Bronchial epithelial cell (primary cell): Measurements from ENCODE around the gene PLEKHG2. TPM values are rescaled to one million over a fixed set of nuclear protein-coding genes. Genes with fewer than 3 reads are reported as not detected.

Experiments used
- DNase-seq: peaks from one replicate; pipeline ENCODE4 v3.0.0-alpha.2; 2010; ENCODE audit warnings: low read depth
- FAIRE-seq: peaks from 2 replicates; lab custom pipeline; 2011; peaks lifted over from hg19 to GRCh38; lab: Jason Lieb, UNC
- H3K27me3 ChIP-seq: 2 replicates; pipeline ENCODE4 v1.5.1; 2011; ENCODE audit warnings: low read length; ENCODE audit not compliant: control insufficient read depth, insufficient read depth
- H3K36me3 ChIP-seq: 2 replicates; pipeline ENCODE4 v1.5.1; 2011; ENCODE audit warnings: low read length; ENCODE audit not compliant: control insufficient read depth, insufficient read depth
- H3K4me3 ChIP-seq: 2 replicates; pipeline ENCODE4 v1.5.1; 2011; ENCODE audit warnings: mild to moderate bottlenecking, low read depth, low read length, control low read depth
- total RNA-seq: library from RNA; depleted of rRNA; stranded (reverse); fragments of >200 nt; gene quantifications from 2 replicates; pipeline ENCODE4 v1.2.1, GENCODE V29; 2014
- TF ChIP-seq, protein P1 (sequence below): IDR thresholded peaks from 2 replicates; pipeline ENCODE4 v1.5.1; 2011; ENCODE audit warnings: mild to moderate bottlenecking, moderate library complexity, low read length, control low read depth, inconsistent platforms; ENCODE audit not compliant: insufficient read depth, severe bottlenecking

Gene PLEKHG2
- total RNA-seq, 1 donor from 2014 or later, result 5.3 TPM

DNA sequence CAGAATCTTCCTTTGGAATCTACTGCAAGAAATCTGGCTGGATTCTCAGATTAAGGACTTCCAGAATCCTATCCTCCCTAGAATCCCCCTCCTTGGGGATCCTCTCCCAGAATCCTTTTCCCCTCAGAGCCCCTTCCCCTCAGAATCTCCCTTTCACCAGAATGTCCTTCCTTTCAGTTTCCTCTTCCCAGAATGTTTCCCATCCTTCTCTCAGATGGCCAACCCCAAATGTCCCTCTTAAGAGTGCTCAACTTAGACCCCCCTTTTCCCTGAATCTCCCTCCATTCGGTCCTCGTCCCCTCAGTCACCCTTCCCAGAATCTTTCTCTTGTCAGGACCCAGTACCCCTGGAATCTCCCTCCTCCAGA lies 23.9 kb downstream of the PLEKHG2 start:
- no peak for DNase-seq
- Histone ChIP-seq H3K4me3 (peak overlapping the region; percentile 96), H3K36me3 (peaks cover 19% of the 10 kb centered on the region), H3K27me3 (no peaks in the 10 kb centered on the region)
- TF ChIP-seq, protein P1, sequence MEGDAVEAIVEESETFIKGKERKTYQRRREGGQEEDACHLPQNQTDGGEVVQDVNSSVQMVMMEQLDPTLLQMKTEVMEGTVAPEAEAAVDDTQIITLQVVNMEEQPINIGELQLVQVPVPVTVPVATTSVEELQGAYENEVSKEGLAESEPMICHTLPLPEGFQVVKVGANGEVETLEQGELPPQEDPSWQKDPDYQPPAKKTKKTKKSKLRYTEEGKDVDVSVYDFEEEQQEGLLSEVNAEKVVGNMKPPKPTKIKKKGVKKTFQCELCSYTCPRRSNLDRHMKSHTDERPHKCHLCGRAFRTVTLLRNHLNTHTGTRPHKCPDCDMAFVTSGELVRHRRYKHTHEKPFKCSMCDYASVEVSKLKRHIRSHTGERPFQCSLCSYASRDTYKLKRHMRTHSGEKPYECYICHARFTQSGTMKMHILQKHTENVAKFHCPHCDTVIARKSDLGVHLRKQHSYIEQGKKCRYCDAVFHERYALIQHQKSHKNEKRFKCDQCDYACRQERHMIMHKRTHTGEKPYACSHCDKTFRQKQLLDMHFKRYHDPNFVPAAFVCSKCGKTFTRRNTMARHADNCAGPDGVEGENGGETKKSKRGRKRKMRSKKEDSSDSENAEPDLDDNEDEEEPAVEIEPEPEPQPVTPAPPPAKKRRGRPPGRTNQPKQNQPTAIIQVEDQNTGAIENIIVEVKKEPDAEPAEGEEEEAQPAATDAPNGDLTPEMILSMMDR, result no peak
- FAIRE-seq, result no peak

DNA sequence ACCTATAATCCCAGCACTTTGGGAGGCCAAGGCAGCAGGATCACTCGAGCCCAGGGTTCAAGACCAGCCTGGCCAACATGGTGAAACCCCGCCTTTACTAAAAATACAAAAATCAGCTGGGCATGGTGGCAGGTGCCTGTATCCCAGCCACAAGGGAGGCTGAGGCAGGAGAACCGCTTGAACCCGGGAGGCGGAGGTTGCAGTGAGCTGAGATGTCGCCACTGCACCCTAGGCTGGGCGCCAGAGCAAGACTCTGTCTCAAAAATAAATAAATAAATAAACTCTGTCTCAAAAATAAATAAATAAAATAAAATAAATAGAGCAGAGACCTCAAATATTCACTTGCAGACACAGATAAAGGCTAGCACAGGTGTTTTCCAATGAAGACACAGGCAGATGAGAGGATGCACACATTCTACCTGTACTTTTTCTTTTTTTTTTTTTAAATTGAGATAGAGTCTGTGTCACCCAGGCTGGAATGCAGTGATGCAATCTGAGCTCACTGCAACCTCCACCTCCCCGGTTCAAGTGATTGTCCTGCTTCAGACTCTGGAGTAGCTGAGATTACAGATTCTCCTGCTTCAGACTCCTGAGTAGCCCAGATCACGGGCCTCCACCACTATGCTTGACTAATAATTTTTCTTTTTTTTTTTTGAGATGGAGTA lies 25.9 kb downstream of the PLEKHG2 start:
- H3K36me3 ChIP-seq, result peaks cover 13% of the 10 kb centered on the region
- TF ChIP-seq, protein P1, result no peak
- H3K4me3 ChIP-seq, result no peak overlapping the region
- peak; percentile 72 for DNase-seq
- no peaks in the 10 kb centered on the region for H3K27me3 ChIP-seq
- no peak for FAIRE-seq

GRCh38 chr19:39444598-39445195 lies 32.2 kb downstream of the PLEKHG2 start:
- Histone ChIP-seq H3K36me3 (no peaks in the 10 kb centered on the region), H3K4me3 (peak overlapping the region; percentile 93), H3K27me3 (no peaks in the 10 kb centered on the region)
- DNase-seq (no peak), FAIRE-seq (no peak)
- TF ChIP-seq, protein P1, result no peak

GRCh38 chr19:39445196-39446111 lies 33.0 kb downstream of the PLEKHG2 start, which contains the start of gene SUPT5H:
Gene SUPT5H, plus strand, starts transcription at chr19:39445582. Its CDS starts 309 bp downstream, at chr19:39445891.
- FAIRE-seq (no peak), DNase-seq (peak; percentile 95)
- TF ChIP-seq, protein P1, result no peak
- Histone ChIP-seq H3K27me3 (no peaks in the 10 kb centered on the region), H3K36me3 (no peaks in the 10 kb centered on the region), H3K4me3 (peak within 1 kb of the TSS; percentile 93)

DNA sequence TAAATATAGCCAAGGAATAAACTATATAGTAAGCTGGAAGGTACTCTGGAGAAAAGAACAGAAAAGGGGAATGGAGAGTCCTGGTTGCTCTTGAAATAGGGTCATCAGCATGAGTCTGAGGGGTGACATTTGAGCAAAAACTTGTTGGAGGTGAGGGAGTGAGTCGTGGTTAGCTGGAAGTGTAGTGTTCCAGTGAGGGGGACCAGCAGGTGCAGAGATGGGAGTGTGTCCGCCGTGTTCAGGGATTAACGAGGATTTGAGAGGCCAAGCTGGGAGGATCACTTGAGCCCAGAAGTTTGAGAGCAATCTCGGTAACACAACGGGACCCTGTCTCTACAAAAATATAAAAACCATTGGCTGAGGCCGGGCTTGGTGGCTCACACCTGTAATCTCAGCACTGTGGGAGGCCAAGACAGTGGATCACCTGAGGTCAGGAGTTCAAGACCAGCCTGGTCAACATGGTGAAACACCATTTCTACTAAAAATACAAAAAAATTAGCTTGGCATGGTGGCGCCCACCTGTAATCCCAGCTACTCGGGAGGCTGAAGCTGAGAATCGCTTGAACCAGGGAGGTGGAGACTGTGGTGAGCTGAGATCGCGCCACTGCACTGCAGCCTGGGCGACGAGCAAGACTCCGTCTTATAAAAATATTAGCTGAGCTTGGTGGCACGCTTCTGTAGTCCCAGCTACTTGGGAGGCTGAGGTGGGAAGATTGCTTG lies 34.1 kb downstream of the PLEKHG2 start:
- Histone ChIP-seq H3K36me3 (no peaks in the 10 kb centered on the region), H3K27me3 (no peaks in the 10 kb centered on the region), H3K4me3 (peak overlapping the region; percentile 93)
- TF ChIP-seq, protein P1, result no peak
- no peak for DNase-seq
- no peak for FAIRE-seq
